OCI-LY7 (cell line): ENCODE results near the gene TPK1. TPM values are rescaled to one million over a fixed set of nuclear protein-coding genes. Genes with fewer than 3 reads are reported as not detected.

Experiments used
- BruUV-seq: library from RNA; stranded (reverse); fragments of 400-500 nt; replicated peaks from 2 replicates; lab custom pipeline; 2021; lab: Mats Ljungman, UMichigan
- CTCF ChIA-PET: fragments of 300-600 bp; sonication (Branson Sonifier 250); formaldehyde crosslinking; loops from one replicate; lab custom pipeline; 2022; ENCODE audit warnings: antibody characterized with exemption; ENCODE audit not compliant: unreplicated experiment; lab: Charles Lee
- POLR2A ChIA-PET: fragments of 300-600 bp; sonication (Branson Sonifier 250); formaldehyde crosslinking; loops from one replicate; lab custom pipeline; 2022; ENCODE audit warnings: antibody characterized with exemption; lab: Charles Lee
- DNase-seq: peaks from one replicate; pipeline ENCODE4 v3.0.0-alpha.2; 2015; ENCODE audit warnings: low spot score
- H2AFZ ChIP-seq: fragments of 200-600 bp; sonication (generic), shearing (Covaris generic); 2 replicates; pipeline ENCODE4 v1.6.1; 2014; ENCODE audit warnings: mild to moderate bottlenecking, antibody characterized with exemption, low read length, moderate library complexity
- H3K27ac ChIP-seq: fragments of 200-600 bp; sonication (generic); 2 replicates; pipeline ENCODE4 v1.5.1; 2014; ENCODE audit warnings: mixed run types, low read depth, mild to moderate bottlenecking, moderate library complexity, low read length, inconsistent platforms; ENCODE audit not compliant: poor library complexity, severe bottlenecking
- H3K36me3 ChIP-seq: fragments of 200-600 bp; sonication (generic); 2 replicates; pipeline ENCODE4 v1.6.1; 2014; ENCODE audit warnings: mild to moderate bottlenecking, antibody characterized with exemption, low read length, moderate library complexity, mixed read lengths; ENCODE audit not compliant: insufficient read depth
- H3K4me1 ChIP-seq: fragments of 200-600 bp; sonication (generic); 2 replicates; pipeline ENCODE4 v1.5.1; 2014; ENCODE audit warnings: mild to moderate bottlenecking, low read length; ENCODE audit not compliant: insufficient read depth, poor library complexity, severe bottlenecking
- H3K4me2 ChIP-seq: fragments of 200-600 bp; sonication (generic); 2 replicates; pipeline ENCODE4 v1.6.1; 2014; ENCODE audit warnings: mild to moderate bottlenecking, low read length
- H3K4me3 ChIP-seq: fragments of 200-600 bp; sonication (generic); 2 replicates; pipeline ENCODE4 v1.5.1; 2014; ENCODE audit warnings: mild to moderate bottlenecking, low read depth, low read length; ENCODE audit not compliant: poor library complexity, severe bottlenecking
- H3K79me2 ChIP-seq: fragments of 200-600 bp; sonication (generic); 2 replicates; pipeline ENCODE4 v1.6.1; 2016; ENCODE audit warnings: low read depth, mild to moderate bottlenecking, low read length, moderate library complexity, mixed read lengths; ENCODE audit not compliant: insufficient read depth
- H3K9me2 ChIP-seq: fragments of 200-600 bp; sonication (generic); 2 replicates; pipeline ENCODE4 v1.6.1; 2016; ENCODE audit warnings: mild to moderate bottlenecking, low read length, mixed read lengths; ENCODE audit not compliant: insufficient read depth
- H3K9me3 ChIP-seq: fragments of 200-600 bp; sonication (generic); 2 replicates; pipeline ENCODE4 v1.6.1; 2014; ENCODE audit warnings: mild to moderate bottlenecking, mixed run types, low read length, mixed read lengths
- H4K20me1 ChIP-seq: fragments of 200-600 bp; sonication (generic); 2 replicates; pipeline ENCODE4 v1.6.1; 2014; ENCODE audit warnings: mild to moderate bottlenecking, antibody characterized with exemption, low read length, moderate library complexity, mixed read lengths; ENCODE audit not compliant: insufficient read depth
- CTCF ChIP-seq: fragments of 200-600 bp; sonication (generic); conservative IDR thresholded peaks from 2 replicates; pipeline ENCODE4 v1.5.1; 2014; ENCODE audit warnings: mild to moderate bottlenecking, antibody characterized with exemption, low read length, moderate library complexity, mixed read lengths
- EZH2phosphoT487 ChIP-seq: fragments of 200-600 bp; sonication (generic); IDR thresholded peaks from 2 replicates; pipeline ENCODE4 v1.6.1; 2018; ENCODE audit warnings: low read depth, borderline replicate concordance, mild to moderate bottlenecking, mixed run types, antibody characterized with exemption, low read length, moderate library complexity, mixed read lengths
- intact Hi-C: fragments of 100-400 bp; cut with micrococcal nuclease; formaldehyde crosslinking; loops from one replicate; pipeline ENCODE4 v1.10.0; 2022; ENCODE audit not compliant: unreplicated experiment
- total RNA-seq, 2 experiments: library from RNA; depleted of rRNA in 1 of 2; stranded (reverse); fragments of >200 nt in 1 of 2; shearing (Covaris generic) in 1 of 2; gene quantifications; 2 replicates each; pipeline ENCODE4 v1.2.3, GENCODE V29; 2014 to 2022

TPK1 gene
- total RNA-seq, 2 experiments from 2014 or later: 6.7 to 12.5 TPM

- no peak overlapping the region for H3K4me3 ChIP-seq
- H3K9me3 ChIP-seq: no peaks in the 10 kb centered on the region
- TF ChIP-seq CTCF (no peak), EZH2phosphoT487 (no peak)
- no peak overlapping the region for H2AFZ ChIP-seq
- H3K27ac ChIP-seq: no peak overlapping the region
- ChIA-PET POLR2A (interaction anchor here (0.5 to 1.4 kb wide), 4 partner anchors 8 to 241 kb away, joined by 3 to 6 read pairs (median 3); no protein-coding TSS in a partner anchor), CTCF (no interaction called here)
- intact Hi-C loops: loop anchor here (5.0 kb wide), 1 partner anchor 52 kb away; no protein-coding TSS in a partner anchor
- no peaks in the 10 kb centered on the region for H3K36me3 ChIP-seq
- H3K4me1 ChIP-seq: no peaks in the 10 kb centered on the region
- H3K79me2 ChIP-seq: no peaks in the 10 kb centered on the region
- no peak overlapping the region for H3K4me2 ChIP-seq
- no peaks in the 10 kb centered on the region for H4K20me1 ChIP-seq
- no TSS peak for BruUV-seq
- H3K9me2 ChIP-seq: no peaks in the 10 kb centered on the region
- no peak for DNase-seq
Measured at GRCh38 chr7:144713850-144714249, 122.0 kb downstream of the TPK1 start.

GRCh38 chr7:144710791-144711190 lies 125.1 kb downstream of the TPK1 start:
- Histone ChIP-seq H3K4me3 (no peak overlapping the region), H2AFZ (no peak overlapping the region), H3K36me3 (no peaks in the 10 kb centered on the region), H3K4me1 (no peaks in the 10 kb centered on the region), H3K27ac (no peak overlapping the region), H4K20me1 (no peaks in the 10 kb centered on the region), H3K9me2 (no peaks in the 10 kb centered on the region), H3K79me2 (no peaks in the 10 kb centered on the region), H3K9me3 (no peaks in the 10 kb centered on the region), H3K4me2 (no peak overlapping the region)
- intact Hi-C loops: loop anchor here (5.0 kb wide), 1 partner anchor 48 kb away; no protein-coding TSS in a partner anchor
- ChIA-PET POLR2A (interaction anchor here (0.9 kb wide), 1 partner anchor 10 kb away, joined by 3 read pairs; no protein-coding TSS in a partner anchor), CTCF (no interaction called here)
- TF ChIP-seq CTCF (no peak), EZH2phosphoT487 (no peak)
- no TSS peak for BruUV-seq
- no peak for DNase-seq

- Histone ChIP-seq H3K4me1 (no peaks in the 10 kb centered on the region), H3K4me3 (no peak overlapping the region), H3K4me2 (no peak overlapping the region), H3K9me2 (no peaks in the 10 kb centered on the region), H4K20me1 (no peaks in the 10 kb centered on the region), H2AFZ (no peak overlapping the region), H3K27ac (no peak overlapping the region), H3K36me3 (no peaks in the 10 kb centered on the region), H3K9me3 (no peaks in the 10 kb centered on the region), H3K79me2 (no peaks in the 10 kb centered on the region)
- no peak for TF ChIP-seq CTCF
- DNase-seq: no peak
- intact Hi-C loops: no loop called here
- POLR2A ChIA-PET: no interaction called here
- no TSS peak for BruUV-seq
- CTCF ChIA-PET: no interaction called here
Measured at GRCh38 chr7:144709066-144709465, 126.8 kb downstream of the TPK1 start.
